HG02943 (cell line): ENCODE data around the gene MRPL21.

Experiments
- ATAC-seq: cut with Tn5 transposase; IDR thresholded peaks from one replicate; pipeline ENCODE4 v1.9.1; 2021; ENCODE audit warnings: mild to moderate bottlenecking, low read depth, moderate library complexity; ENCODE audit not compliant: unreplicated experiment

MRPL21 gene

DNA sequence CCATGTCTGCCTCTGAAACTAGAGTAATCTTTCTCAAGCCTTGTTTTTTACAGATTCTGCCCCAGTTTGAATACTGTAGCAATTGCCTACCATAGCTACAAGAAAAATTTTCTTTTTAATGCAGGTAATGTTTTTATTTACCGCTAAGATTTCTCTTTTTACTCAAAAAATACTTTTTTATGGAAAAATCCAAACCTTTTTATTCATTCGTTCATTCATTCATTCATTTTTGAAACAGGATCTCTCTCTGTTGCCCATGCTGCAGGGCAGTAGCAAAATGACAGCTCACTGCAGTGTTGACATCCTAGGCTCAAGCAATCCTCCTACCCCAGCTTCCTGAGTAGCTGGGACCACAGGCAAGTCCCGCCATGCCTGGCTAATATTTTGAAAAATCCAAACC lies 59.3 kb downstream of the MRPL21 start:
- ATAC-seq, result no peak

DNA sequence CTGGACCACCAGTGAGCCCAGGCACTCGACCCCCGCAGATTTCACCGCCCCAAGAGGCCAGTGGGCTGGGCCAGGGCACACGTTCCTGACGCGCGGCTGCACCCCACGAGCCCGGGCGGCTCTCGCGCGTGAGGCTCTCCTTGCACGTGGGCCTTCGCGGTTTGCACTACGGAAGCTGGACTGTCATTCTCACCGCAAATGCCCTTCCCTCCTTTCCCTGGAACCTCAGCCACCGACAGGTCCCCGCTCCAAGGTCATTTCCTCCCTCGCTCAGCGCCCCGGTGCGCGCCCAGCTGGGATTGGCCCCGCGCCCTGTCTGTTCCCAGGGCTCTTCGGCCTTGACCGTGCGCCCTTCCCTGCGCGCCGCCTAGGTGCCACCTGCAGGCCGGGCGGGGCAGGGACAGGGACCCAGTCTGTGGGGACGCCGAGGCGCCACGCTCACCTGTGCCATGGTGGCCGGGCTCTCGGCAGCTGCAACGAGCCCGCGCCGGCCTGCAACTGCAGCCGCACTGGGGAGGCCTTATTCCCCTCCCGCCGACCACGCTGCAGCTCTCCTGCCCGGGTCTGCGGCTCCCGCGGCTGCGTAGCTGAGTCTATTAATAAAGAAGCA lies 59.8 kb downstream of the MRPL21 start:
- ATAC-seq, result no peak

DNA sequence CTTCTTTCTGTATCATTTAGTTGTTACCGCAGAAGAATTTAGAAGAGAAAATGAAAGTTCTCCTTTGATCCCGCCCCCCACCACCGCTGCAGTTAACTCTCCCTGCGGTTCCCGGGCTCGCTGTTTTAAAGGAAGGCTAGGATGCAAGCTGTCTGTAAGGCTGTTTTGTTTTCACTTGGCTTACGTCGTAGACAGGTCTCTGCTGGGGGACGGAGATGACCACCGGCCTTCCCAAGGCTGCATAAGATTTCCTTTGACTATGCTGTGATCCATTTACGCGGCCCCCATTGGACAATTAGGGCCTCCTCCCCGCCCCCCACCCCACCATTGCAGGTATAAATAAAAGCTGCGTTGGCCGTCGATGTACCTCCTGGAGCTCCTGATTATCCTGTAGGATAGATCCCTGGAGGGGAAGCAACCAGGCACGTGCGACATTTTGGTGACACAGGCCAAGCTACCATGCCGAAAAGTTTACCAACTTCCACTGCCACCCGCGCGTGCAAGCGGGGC lies 60.5 kb downstream of the MRPL21 start:
- no peak for ATAC-seq

DNA sequence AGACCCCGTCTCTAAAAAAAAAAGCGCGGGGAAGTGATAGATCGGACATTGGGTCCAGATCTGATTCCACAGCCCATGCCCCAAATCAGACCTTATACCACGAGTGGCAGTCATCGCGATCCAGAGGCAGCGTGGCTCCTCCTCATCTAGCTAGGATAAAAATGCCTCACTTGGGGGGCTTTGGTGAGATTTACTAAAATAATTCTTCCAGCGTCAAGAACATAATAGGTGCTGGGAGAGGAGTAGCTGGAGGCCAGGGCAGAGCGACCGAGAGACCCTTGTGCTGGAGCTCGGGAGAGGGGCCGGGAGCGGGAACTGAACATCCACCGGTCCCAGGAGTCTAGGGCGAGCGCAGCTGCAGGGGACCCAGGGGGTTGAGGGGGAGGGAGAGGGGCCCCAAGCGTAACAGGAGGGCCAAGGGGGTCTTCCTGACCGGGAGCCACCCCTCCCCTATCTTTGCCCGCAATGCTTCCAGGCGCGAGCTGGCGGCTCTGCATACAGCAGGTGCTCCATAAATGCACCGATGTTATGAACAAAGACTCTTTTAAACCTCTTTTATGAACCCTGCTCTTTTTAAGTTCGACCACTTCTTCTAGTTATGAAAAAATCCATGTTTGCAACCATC lies 61.1 kb downstream of the MRPL21 start:
- ATAC-seq, result no peak

DNA sequence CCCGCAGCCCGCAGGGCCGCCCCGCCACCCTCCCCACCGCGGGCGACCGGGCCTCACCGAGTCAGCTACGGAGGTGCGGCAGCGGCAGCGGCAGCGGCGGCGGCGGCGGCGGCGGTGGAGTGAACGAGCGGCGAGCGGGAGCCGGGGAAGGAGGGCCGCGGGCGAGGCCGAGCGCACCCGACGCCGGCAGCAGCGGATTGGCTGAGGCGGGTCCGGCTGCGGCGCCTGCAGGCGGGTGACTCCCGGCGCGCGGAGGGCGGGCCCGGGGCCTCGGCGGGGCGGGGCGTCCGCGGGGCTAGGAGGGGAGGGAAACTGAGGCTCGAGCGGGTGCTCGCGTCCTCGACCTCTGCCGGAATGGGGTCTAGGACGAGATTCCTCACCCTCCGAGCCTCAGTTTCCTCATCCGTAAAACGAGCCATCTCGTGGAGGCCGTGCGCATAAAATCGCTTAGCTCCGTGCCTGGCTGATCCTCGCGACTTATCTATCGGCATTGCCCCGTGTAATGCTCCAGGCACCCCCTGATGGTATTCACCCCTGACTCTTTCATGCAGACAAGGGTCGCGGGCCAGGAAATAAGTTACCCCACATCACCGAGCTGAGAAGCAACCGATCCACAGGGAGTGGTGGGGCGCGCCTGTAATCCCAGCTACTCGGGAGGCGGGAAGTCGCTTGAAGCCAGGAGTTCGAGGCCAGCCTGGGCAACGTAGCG lies 61.8 kb downstream of the MRPL21 start, which contains the start of gene CPT1A:
Gene CPT1A, minus strand, starts transcription at position 199 of the 709 bp plus-strand sequence. CDS start 26,442 bp downstream, outside the sequence.
- ATAC-seq, result no peak
